Measurements from ENCODE around the gene ZNF436. TPM values are rescaled to one million over a fixed set of nuclear protein-coding genes. Genes with fewer than 3 reads are reported as not detected.
A peak's percentile ranks its signal among the peaks of the same experiment; 100 is the strongest.

ZNF436 gene
- total and polyA plus RNA-seq, 9 of the 15 experiments (the other 6 are each of a cell fraction or from before 2014, with no cell fraction given), result 2.1 to 11.3 (median 6.8) TPM

GRCh38 chr1:23403735-23404486, 34.3 kb upstream of the ZNF436 start (continued):
- TF ChIP-seq ZNF318 (IDR thresholded peaks at IDR 0.05; ENCODE audit: borderline replicate concordance in 1 of 2, low read depth in 1 of 2), result no peak
- TF ChIP-seq ERF (CRISPR knock-in tag; IDR thresholded peaks at IDR 0.05), result 0 out of 2 replicates have a peak, but pooled peaks have one; percentile 75
- TF ChIP-seq EHMT2 (IDR thresholded peaks at IDR 0.05), result peak; percentile 61
- TF ChIP-seq, protein P1, sequence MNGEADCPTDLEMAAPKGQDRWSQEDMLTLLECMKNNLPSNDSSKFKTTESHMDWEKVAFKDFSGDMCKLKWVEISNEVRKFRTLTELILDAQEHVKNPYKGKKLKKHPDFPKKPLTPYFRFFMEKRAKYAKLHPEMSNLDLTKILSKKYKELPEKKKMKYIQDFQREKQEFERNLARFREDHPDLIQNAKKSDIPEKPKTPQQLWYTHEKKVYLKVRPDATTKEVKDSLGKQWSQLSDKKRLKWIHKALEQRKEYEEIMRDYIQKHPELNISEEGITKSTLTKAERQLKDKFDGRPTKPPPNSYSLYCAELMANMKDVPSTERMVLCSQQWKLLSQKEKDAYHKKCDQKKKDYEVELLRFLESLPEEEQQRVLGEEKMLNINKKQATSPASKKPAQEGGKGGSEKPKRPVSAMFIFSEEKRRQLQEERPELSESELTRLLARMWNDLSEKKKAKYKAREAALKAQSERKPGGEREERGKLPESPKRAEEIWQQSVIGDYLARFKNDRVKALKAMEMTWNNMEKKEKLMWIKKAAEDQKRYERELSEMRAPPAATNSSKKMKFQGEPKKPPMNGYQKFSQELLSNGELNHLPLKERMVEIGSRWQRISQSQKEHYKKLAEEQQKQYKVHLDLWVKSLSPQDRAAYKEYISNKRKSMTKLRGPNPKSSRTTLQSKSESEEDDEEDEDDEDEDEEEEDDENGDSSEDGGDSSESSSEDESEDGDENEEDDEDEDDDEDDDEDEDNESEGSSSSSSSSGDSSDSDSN (IDR thresholded peaks at IDR 0.05; ENCODE audit: borderline replicate concordance in 1 of 2, low read depth in 2 of 2, low read length in 2 of 2), result 0 out of 4 replicates have a peak, but pooled peaks of 1 of the 2 experiments have one; percentile 10
- no peak for TF ChIP-seq ZNF780A (CRISPR knock-in tag; IDR thresholded peaks at IDR 0.05)
- no peak for TF ChIP-seq CBX3 (IDR thresholded peaks at IDR 0.05; ENCODE audit: borderline replicate concordance in 1 of 2, low read length in 2 of 2)
- TF ChIP-seq, protein P2, sequence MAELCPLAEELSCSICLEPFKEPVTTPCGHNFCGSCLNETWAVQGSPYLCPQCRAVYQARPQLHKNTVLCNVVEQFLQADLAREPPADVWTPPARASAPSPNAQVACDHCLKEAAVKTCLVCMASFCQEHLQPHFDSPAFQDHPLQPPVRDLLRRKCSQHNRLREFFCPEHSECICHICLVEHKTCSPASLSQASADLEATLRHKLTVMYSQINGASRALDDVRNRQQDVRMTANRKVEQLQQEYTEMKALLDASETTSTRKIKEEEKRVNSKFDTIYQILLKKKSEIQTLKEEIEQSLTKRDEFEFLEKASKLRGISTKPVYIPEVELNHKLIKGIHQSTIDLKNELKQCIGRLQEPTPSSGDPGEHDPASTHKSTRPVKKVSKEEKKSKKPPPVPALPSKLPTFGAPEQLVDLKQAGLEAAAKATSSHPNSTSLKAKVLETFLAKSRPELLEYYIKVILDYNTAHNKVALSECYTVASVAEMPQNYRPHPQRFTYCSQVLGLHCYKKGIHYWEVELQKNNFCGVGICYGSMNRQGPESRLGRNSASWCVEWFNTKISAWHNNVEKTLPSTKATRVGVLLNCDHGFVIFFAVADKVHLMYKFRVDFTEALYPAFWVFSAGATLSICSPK (IDR thresholded peaks at IDR 0.05; ENCODE audit: borderline replicate concordance), result no peak
- TF ChIP-seq SP1 (CRISPR knock-in tag; IDR thresholded peaks at IDR 0.05), result peak; percentile 53; the same call in 1 of the 2 replicates
- no peak for TF ChIP-seq TAF9B (IDR thresholded peaks at IDR 0.05; ENCODE audit: partially characterized antibody)
- peak; percentile 67; the same call in 1 of the 2 replicates for TF ChIP-seq MTA3 (IDR thresholded peaks at IDR 0.05; ENCODE audit: borderline replicate concordance)
- TF ChIP-seq SIX5 (IDR thresholded peaks at IDR 0.05; ENCODE audit: borderline replicate concordance in 1 of 2, insufficient read depth in 1 of 2, low read depth in 1 of 2, low read length in 2 of 2), result no peak
- TF ChIP-seq, protein P3, sequence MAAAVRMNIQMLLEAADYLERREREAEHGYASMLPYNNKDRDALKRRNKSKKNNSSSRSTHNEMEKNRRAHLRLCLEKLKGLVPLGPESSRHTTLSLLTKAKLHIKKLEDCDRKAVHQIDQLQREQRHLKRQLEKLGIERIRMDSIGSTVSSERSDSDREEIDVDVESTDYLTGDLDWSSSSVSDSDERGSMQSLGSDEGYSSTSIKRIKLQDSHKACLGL (CRISPR knock-in tag; IDR thresholded peaks at IDR 0.05; ENCODE audit: borderline replicate concordance, poor library complexity, severe bottlenecking), result no peak
